HEK293T (cell line): ENCODE data around the gene MCF2L.

ENCODE experiments used
- ARNT ChIP-seq: fragments of 450-650 bp; IDR thresholded peaks from 2 replicates; pipeline ENCODE4 v1.6.1; 2017; ENCODE audit warnings: mild to moderate bottlenecking
- CTBP1 ChIP-seq: fragments of 450-650 bp; IDR thresholded peaks from 2 replicates; pipeline ENCODE4 v1.6.1; 2016; ENCODE audit warnings: borderline replicate concordance
- ELF4 ChIP-seq: fragments of 450-650 bp; IDR thresholded peaks from 2 replicates; pipeline ENCODE4 v1.6.1; 2017; ENCODE audit warnings: antibody characterized with exemption
- FOXA1 ChIP-seq: fragments of 450-650 bp; IDR thresholded peaks from 2 replicates; pipeline ENCODE4 v1.6.1; 2016; ENCODE audit warnings: mild to moderate bottlenecking
- FOXK2 ChIP-seq: fragments of 450-650 bp; IDR thresholded peaks from 2 replicates; pipeline ENCODE4 v1.6.1; 2016; ENCODE audit warnings: mild to moderate bottlenecking
- HDGF ChIP-seq: fragments of 450-650 bp; IDR thresholded peaks from 2 replicates; pipeline ENCODE4 v1.6.1; 2017; ENCODE audit warnings: antibody characterized with exemption, borderline replicate concordance
- NFRKB ChIP-seq: fragments of 450-650 bp; IDR thresholded peaks from 2 replicates; pipeline ENCODE4 v1.6.1; 2016; ENCODE audit warnings: mild to moderate bottlenecking, moderate library complexity
- PKNOX1 ChIP-seq: fragments of 450-650 bp; IDR thresholded peaks from 2 replicates; pipeline ENCODE4 v1.6.1; 2016
- SP1 ChIP-seq: fragments of 450-650 bp; IDR thresholded peaks from 2 replicates; pipeline ENCODE4 v1.6.1; 2017
- SUZ12 ChIP-seq: fragments of 450-650 bp; IDR thresholded peaks from 2 replicates; pipeline ENCODE4 v1.6.1; 2016; ENCODE audit warnings: mild to moderate bottlenecking
- TARDBP ChIP-seq: fragments of 450-650 bp; IDR thresholded peaks from 2 replicates; pipeline ENCODE4 v1.6.1; 2016
- ZNF384 ChIP-seq: fragments of 450-650 bp; IDR thresholded peaks from 2 replicates; pipeline ENCODE4 v1.6.1; 2016

DNA sequence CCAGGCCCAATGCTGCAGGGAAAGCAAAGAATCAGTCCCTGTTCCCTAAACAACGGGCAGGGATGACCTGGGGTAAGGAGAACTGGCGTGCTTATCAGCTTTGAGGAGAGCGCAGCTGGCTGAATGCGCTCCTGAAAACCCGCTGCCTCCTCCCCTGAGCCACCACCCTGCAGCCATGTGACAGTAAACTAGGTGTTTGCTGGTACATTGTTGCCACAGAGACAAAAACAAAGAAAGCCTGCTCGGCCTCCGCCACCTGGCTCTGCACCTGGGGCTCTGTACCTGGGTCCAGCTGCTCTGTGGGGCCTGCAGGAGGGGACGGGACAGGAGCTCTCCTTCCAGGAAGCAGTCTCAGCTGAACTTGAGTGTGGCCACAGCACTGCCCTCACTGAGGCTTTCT lies 21.8 kb downstream of the MCF2L start:
- TF ChIP-seq ARNT (no peak), PKNOX1 (no peak), FOXK2 (no peak), TARDBP (no peak), SUZ12 (no peak), NFRKB (no peak), ELF4 (no peak), SP1 (no peak), ZNF384 (no peak), HDGF (no peak), CTBP1 (no peak), FOXA1 (no peak)
